Measurements from ENCODE around the gene TBC1D22A. TPM values are rescaled to one million over a fixed set of nuclear protein-coding genes. Genes with fewer than 3 reads are reported as not detected.
A peak's percentile ranks its signal among the peaks of the same experiment; 100 is the strongest.

The TBC1D22A gene
- total and polyA plus RNA-seq, 4 experiments from 2014 or later, result 20.6 to 49.2 (median 36.7) TPM

DNA sequence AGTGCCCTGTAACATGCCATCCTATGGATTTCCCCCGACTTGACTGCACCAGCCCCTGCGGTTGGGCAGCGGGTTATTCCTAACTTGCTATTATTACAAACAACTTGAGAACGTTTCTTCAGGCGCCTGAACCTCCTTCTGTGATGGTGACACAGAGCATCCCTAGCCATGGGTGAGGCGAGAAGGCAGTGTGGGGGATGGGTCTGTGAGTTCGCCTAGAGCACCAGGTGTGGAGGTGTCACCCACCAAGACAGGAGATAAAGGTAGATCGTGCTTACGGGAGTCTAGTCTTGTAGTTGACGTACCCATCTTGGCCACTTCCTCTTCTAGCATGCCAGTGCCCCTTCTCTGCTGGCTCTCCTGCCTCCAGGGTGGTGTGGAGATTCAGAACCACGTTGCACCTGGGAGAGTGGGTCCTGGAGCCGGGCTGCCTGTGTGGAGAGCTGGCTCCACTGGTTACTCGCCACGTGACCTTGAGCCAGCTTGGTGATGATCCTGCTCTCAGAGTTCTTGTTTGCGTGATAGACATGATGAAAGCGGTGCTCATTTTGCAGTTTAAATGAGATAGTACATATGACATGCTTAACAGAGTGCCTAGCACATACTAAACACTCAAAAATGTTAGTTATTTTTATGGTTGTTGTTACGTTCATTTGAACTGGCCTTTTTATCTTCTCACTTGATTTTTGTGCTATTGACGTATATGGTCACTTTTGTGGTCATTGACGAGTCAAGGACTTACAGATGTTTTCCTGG lies 37.8 kb downstream of the TBC1D22A start:
- Histone ChIP-seq H3K4me1 (ENCODE audit: insufficient read depth, low read length) (peaks cover 12% of the 10 kb centered on the region), H3K9me3 (ENCODE audit: control insufficient read depth in 1 of 2, low read length in 2 of 2) (no peaks in the 10 kb centered on the region), H3K4me3 (ENCODE audit: low read length in 2 of 2) (no peak overlapping the region), H3K36me3 (ENCODE audit: insufficient read depth, low read length) (peaks cover 48% of the 10 kb centered on the region), H3K27ac (ENCODE audit: low read depth, low read length) (no peak overlapping the region), H3K27me3 (ENCODE audit: insufficient read depth, low read length) (no peaks in the 10 kb centered on the region)
- intact Hi-C loops (cut with micrococcal nuclease), result no loop called here
- POLR2A ChIA-PET (ENCODE audit: partially characterized antibody), result interaction anchor here (1.5 to 3.4 kb wide), 3 partner anchors 8 to 62 kb away, joined by 4 to 21 read pairs (median 15); partner anchors contain the start of gene TBC1D22A
- Mint-ChIP-seq H3K27me3 (no peaks in the 10 kb centered on the region), H3K4me1 (peaks cover 12 to 43% (median 30%) of the 10 kb centered on the region in 4 donors), H3K27ac (peak overlapping the region in 3 of 7 donors; percentile 6 to 61 (median 24)), H3K9me3 (no peaks in the 10 kb centered on the region), H3K36me3 (peaks cover 34 to 69% of the 10 kb centered on the region in 2 donors), H3K4me3 (no peak overlapping the region)
- DNase-seq, result no peak
- CTCF ChIA-PET (ENCODE audit: partially characterized antibody), result interaction anchor here (0.7 to 11.2 kb wide), 10 partner anchors 11 to 247 kb away, joined by 3 to 233 read pairs (median 10); partner anchors contain the start of gene TBC1D22A

DNA sequence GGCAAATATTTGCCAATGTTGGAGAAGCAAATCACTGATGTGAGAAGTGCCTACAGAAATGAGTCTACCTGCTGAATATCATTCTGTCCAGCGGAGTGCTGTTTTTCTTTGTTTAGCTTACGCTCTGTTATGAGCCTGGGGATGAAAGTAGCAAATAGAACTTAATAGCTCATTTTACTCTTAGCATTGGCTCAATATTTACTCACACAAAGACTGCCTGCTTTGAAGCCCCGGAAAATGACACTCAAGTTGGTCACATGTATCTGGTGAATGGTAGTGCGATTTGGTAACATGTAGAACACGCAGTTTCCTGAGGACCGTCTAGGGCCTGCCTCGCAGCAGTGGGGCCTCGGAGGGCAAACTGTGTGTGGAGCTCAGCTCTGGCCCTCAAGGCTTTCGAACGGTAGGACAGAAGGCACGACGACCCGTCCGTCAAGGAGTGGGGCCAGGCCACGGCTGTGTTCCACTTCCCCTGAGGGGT lies 38.9 kb downstream of the TBC1D22A start:
- H3K27me3 Mint-ChIP-seq, result no peaks in the 10 kb centered on the region
- H3K9me3 ChIP-seq (ENCODE audit: control insufficient read depth in 1 of 2, low read length in 2 of 2), result no peaks in the 10 kb centered on the region
- no peaks in the 10 kb centered on the region for H3K9me3 Mint-ChIP-seq
- H3K36me3 Mint-ChIP-seq, result peaks cover 32 to 66% of the 10 kb centered on the region in 2 donors
- peaks cover 45% of the 10 kb centered on the region for H3K36me3 ChIP-seq (ENCODE audit: insufficient read depth, low read length)
- intact Hi-C loops (cut with micrococcal nuclease), result no loop called here
- peaks cover 12% of the 10 kb centered on the region for H3K4me1 ChIP-seq (ENCODE audit: insufficient read depth, low read length)
- H3K4me1 Mint-ChIP-seq, result peaks cover 15 to 52% (median 34%) of the 10 kb centered on the region in 4 donors
- CTCF ChIA-PET (ENCODE audit: partially characterized antibody), result interaction anchor here (0.8 to 11.2 kb wide), 10 partner anchors 8 to 238 kb away, joined by 3 to 233 read pairs (median 15); partner anchors contain the start of gene TBC1D22A
- no peak overlapping the region for H3K4me3 Mint-ChIP-seq
- DNase-seq, result no peak
- peak overlapping the region in 4 of 7 donors; percentile 57 to 84 (median 76) for H3K27ac Mint-ChIP-seq
- no peak overlapping the region for H3K27ac ChIP-seq (ENCODE audit: low read depth, low read length)
- H3K27me3 ChIP-seq (ENCODE audit: insufficient read depth, low read length), result no peaks in the 10 kb centered on the region
- POLR2A ChIA-PET (ENCODE audit: partially characterized antibody), result interaction anchor here (0.8 to 3.4 kb wide), 4 partner anchors 9 to 238 kb away, joined by 3 to 21 read pairs (median 10); partner anchors contain the start of gene TBC1D22A
- no peak overlapping the region for H3K4me3 ChIP-seq (ENCODE audit: low read length in 2 of 2)

DNA sequence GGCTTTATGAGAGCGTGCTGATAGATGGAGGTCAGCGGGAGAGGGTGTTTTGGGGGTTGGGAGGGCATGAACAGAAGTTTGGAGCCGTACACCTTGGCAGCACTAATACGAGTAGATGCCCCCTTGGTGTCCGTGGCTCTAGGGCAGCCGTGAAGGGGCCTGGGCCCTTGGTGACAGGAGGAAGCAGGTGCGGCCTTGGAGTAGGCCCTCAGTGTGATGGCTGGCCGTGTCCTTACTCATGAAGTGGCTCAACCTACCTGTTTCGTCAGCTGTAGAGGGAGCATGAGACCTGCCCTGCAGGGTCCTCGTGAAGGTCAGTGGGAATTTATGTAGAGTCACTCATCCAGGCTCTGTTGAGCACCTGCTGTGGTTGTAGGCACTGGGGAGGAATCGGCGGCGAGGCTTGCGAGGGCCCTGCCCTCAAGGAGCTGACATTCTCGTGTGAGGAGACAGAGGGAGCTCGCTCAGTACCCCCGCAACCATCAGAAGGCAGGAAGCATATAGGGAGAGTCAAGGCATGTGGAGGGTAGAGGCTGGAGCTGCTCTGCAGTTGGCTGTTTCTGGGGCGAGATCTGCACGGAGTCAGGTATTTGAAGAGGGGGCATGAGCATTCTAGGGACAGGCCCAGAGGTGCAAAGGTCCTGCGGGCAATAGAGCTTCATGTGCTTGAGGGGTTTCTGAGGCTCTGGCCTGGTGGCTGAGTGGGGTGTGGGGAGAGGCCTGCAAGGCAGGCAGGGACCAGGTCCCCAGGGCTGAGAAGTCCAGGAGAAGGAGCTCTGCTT lies 39.6 kb downstream of the TBC1D22A start:
- intact Hi-C loops (cut with micrococcal nuclease), result no loop called here
- Mint-ChIP-seq H3K4me3 (no peak overlapping the region), H3K9me3 (no peaks in the 10 kb centered on the region), H3K36me3 (peaks cover 38 to 69% of the 10 kb centered on the region in 2 donors), H3K4me1 (peaks cover 21 to 59% (median 39%) of the 10 kb centered on the region in 4 donors), H3K27ac (peak overlapping the region in 6 of 7 donors; percentile 58 to 86 (median 75)), H3K27me3 (no peaks in the 10 kb centered on the region)
- Histone ChIP-seq H3K27me3 (ENCODE audit: insufficient read depth, low read length) (no peaks in the 10 kb centered on the region), H3K9me3 (ENCODE audit: control insufficient read depth in 1 of 2, low read length in 2 of 2) (no peaks in the 10 kb centered on the region), H3K4me3 (ENCODE audit: low read length in 2 of 2) (no peak overlapping the region), H3K27ac (ENCODE audit: low read depth, low read length) (no peak overlapping the region), H3K4me1 (ENCODE audit: insufficient read depth, low read length) (peaks cover 18% of the 10 kb centered on the region), H3K36me3 (ENCODE audit: insufficient read depth, low read length) (peaks cover 43% of the 10 kb centered on the region)
- no peak for DNase-seq
- ChIA-PET CTCF (ENCODE audit: partially characterized antibody) (interaction anchor here (1.1 to 11.2 kb wide), 16 partner anchors 9 to 239 kb away, joined by 3 to 233 read pairs (median 10); partner anchors contain the start of gene TBC1D22A), POLR2A (ENCODE audit: partially characterized antibody) (interaction anchor here (0.8 to 3.4 kb wide), 6 partner anchors 10 to 239 kb away, joined by 3 to 21 read pairs (median 11); partner anchors contain the start of genes CERK and TBC1D22A)

DNA sequence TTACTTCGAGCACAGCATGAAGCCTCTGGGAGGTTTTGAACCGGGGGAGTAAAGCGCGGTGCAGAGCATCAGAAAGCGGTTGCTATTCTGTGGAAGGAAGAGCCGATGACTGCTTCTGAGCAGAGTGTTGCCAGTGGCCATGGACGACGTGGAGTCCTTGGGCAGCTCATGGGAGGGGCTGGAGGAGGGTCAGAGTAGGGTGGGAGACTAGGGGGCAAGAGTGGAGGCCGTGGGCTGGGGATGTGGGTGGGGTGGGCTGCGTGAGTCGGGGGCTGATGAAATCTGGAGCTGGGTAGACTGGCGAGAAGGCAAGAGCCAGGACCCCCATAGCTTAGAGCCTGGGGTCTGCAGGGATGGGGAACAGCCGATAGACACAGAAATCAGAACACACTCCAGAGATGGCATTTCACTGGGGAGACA lies 40.2 kb downstream of the TBC1D22A start:
- Mint-ChIP-seq H3K27ac (peak overlapping the region in 5 of 7 donors; percentile 20 to 86 (median 71)), H3K27me3 (no peaks in the 10 kb centered on the region), H3K4me1 (peaks cover 26 to 65% (median 43%) of the 10 kb centered on the region in 4 donors), H3K4me3 (no peak overlapping the region), H3K36me3 (peaks cover 43 to 67% of the 10 kb centered on the region in 2 donors), H3K9me3 (no peaks in the 10 kb centered on the region)
- no peak for DNase-seq
- H3K4me3 ChIP-seq (ENCODE audit: low read length in 2 of 2), result no peak overlapping the region
- H3K4me1 ChIP-seq (ENCODE audit: insufficient read depth, low read length), result peaks cover 20% of the 10 kb centered on the region
- H3K27me3 ChIP-seq (ENCODE audit: insufficient read depth, low read length), result no peaks in the 10 kb centered on the region
- CTCF ChIA-PET (ENCODE audit: partially characterized antibody), result interaction anchor here (0.8 to 11.2 kb wide), 27 partner anchors 9 to 239 kb away, joined by 3 to 233 read pairs (median 6); partner anchors contain the start of gene TBC1D22A
- no peaks in the 10 kb centered on the region for H3K9me3 ChIP-seq (ENCODE audit: control insufficient read depth in 1 of 2, low read length in 2 of 2)
- peaks cover 37% of the 10 kb centered on the region for H3K36me3 ChIP-seq (ENCODE audit: insufficient read depth, low read length)
- POLR2A ChIA-PET (ENCODE audit: partially characterized antibody), result interaction anchor here (0.9 to 3.4 kb wide), 7 partner anchors 10 to 239 kb away, joined by 3 to 21 read pairs (median 8); partner anchors contain the start of genes CERK and TBC1D22A
- H3K27ac ChIP-seq (ENCODE audit: low read depth, low read length), result no peak overlapping the region
- intact Hi-C loops (cut with micrococcal nuclease), result loop anchor here (1.0 kb wide), 2 partner anchors 43 to 64 kb away; partner anchors contain the start of gene CERK

DNA sequence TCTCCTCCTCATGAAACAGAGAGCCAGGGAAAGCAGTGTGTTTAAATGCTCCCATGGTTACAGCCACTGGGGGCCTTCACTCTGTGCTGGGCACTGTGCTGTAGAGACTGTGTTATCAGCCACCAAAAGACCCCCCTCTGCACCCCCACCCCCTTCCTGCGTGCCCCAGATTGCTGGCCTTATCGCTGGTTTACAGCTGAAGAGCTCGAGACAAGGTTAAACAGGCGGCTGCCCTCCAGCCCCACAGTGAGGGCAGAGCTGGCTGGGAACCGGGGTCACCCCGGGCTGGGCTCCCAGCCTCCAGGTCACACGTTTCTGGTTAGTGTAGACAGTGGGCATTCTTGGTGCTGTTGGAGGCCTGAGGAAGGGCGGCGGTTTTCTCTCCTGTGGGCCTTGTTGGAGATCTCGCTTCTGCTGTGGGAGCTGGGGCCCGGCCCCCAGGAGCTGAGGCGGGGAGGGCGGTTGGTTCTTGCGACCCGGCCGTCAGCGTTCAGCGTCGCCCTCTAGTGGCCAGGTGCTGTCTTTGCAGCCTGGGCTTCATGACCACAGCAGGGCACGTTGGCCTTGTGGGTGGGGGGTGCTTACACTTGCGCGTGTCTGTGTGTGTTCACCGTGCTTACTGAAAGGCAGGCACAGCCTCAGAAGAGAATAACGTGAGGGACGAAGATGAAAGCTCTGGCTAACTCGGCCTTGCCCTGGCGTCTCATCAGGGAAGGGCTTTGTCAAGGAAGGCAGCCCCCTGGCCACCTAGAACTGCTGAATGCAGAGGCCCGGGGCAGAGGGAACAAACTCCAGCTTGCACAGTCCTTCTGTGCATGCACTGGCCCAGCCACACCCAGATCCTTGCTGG lies 40.8 kb downstream of the TBC1D22A start:
- Histone ChIP-seq H3K4me1 (ENCODE audit: insufficient read depth, low read length) (peaks cover 20% of the 10 kb centered on the region), H3K4me3 (ENCODE audit: low read length in 2 of 2) (no peak overlapping the region), H3K27me3 (ENCODE audit: insufficient read depth, low read length) (no peaks in the 10 kb centered on the region), H3K36me3 (ENCODE audit: insufficient read depth, low read length) (peaks cover 30% of the 10 kb centered on the region), H3K27ac (ENCODE audit: low read depth, low read length) (peak overlapping the region; percentile 14), H3K9me3 (ENCODE audit: control insufficient read depth in 1 of 2, low read length in 2 of 2) (no peaks in the 10 kb centered on the region)
- POLR2A ChIA-PET (ENCODE audit: partially characterized antibody), result interaction anchor here (0.8 to 3.4 kb wide), 10 partner anchors 11 to 240 kb away, joined by 3 to 21 read pairs (median 6); partner anchors contain the start of genes CERK and TBC1D22A
- peaks cover 46 to 63% of the 10 kb centered on the region in 2 donors for H3K36me3 Mint-ChIP-seq
- peak overlapping the region in 4 of 8 donors; percentile 36 to 55 (median 41) for H3K4me3 Mint-ChIP-seq
- H3K27ac Mint-ChIP-seq, result peak overlapping the region; percentile 41 to 93 (median 82)
- peaks cover 26 to 65% (median 42%) of the 10 kb centered on the region in 4 donors for H3K4me1 Mint-ChIP-seq
- no peaks in the 10 kb centered on the region for H3K27me3 Mint-ChIP-seq
- no peaks in the 10 kb centered on the region for H3K9me3 Mint-ChIP-seq
- CTCF ChIA-PET (ENCODE audit: partially characterized antibody), result interaction anchor here (0.7 to 11.2 kb wide), 34 partner anchors 8 to 242 kb away, joined by 3 to 233 read pairs (median 6); partner anchors contain the start of gene TBC1D22A
- DNase-seq, result peak; percentile 68 to 74 (median 68)
- intact Hi-C loops (cut with micrococcal nuclease), result loop anchor here (1.0 kb wide), 2 partner anchors 44 to 65 kb away; partner anchors contain the start of gene CERK

DNA sequence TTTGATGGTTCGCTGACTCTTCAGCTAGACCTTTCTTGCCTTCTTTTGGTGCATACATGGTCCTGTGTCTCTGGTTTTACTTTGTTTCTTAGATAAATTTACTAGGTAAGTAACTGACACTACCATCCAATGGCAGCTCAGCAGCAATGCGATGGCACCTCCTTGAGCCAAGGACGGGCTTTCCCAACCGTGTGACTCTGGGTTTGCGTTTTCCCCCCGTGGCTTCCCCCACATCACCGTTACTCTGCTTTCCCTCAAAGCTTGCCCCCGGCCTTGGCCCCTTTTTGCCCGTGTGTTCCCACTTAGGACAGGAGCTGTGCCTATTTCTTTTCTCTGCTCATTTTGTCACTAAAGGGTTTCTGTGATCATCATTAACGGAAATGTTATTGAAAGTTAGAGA lies 41.5 kb downstream of the TBC1D22A start:
- Histone ChIP-seq H3K9me3 (ENCODE audit: control insufficient read depth in 1 of 2, low read length in 2 of 2) (no peaks in the 10 kb centered on the region), H3K4me3 (ENCODE audit: low read length in 2 of 2) (no peak overlapping the region), H3K36me3 (ENCODE audit: insufficient read depth, low read length) (peaks cover 26% of the 10 kb centered on the region), H3K27me3 (ENCODE audit: insufficient read depth, low read length) (no peaks in the 10 kb centered on the region), H3K27ac (ENCODE audit: low read depth, low read length) (no peak overlapping the region), H3K4me1 (ENCODE audit: insufficient read depth, low read length) (peaks cover 17% of the 10 kb centered on the region)
- no peaks in the 10 kb centered on the region for H3K9me3 Mint-ChIP-seq
- intact Hi-C loops (cut with micrococcal nuclease), result loop anchor here (1.0 kb wide), 2 partner anchors 45 to 66 kb away; partner anchors contain the start of gene CERK
- ChIA-PET CTCF (ENCODE audit: partially characterized antibody) (interaction anchor here (0.9 to 11.2 kb wide), 22 partner anchors 11 to 243 kb away, joined by 3 to 233 read pairs (median 7); partner anchors contain the start of gene TBC1D22A), POLR2A (ENCODE audit: partially characterized antibody) (interaction anchor here (0.8 to 3.4 kb wide), 8 partner anchors 12 to 241 kb away, joined by 3 to 21 read pairs (median 6); partner anchors contain the start of genes CERK and TBC1D22A)
- H3K27ac Mint-ChIP-seq, result peak overlapping the region in 2 of 7 donors; percentile 3 to 41
- H3K27me3 Mint-ChIP-seq, result no peaks in the 10 kb centered on the region
- peaks cover 20 to 59% (median 36%) of the 10 kb centered on the region in 4 donors for H3K4me1 Mint-ChIP-seq
- peaks cover 39 to 59% of the 10 kb centered on the region in 2 donors for H3K36me3 Mint-ChIP-seq
- H3K4me3 Mint-ChIP-seq, result no peak overlapping the region
- DNase-seq, result no peak

Data from CD4-positive, alpha-beta memory T cell (primary cell).